Loucy (cell line): ENCODE results near the gene CLCN6.

ENCODE experiments used
- H2AFZ ChIP-seq: fragments of 200-600 bp; sonication (generic); 2 replicates; pipeline ENCODE4 v1.6.0; 2016; ENCODE audit warnings: antibody characterized with exemption, mild to moderate bottlenecking, low read length, moderate library complexity
- H3F3A ChIP-seq: fragments of 200-600 bp; 2 replicates; pipeline ENCODE4 v1.6.0; 2016; ENCODE audit warnings: antibody characterized with exemption, low read depth, mild to moderate bottlenecking
- H3K27me3 ChIP-seq: fragments of 200-600 bp; sonication (generic); 2 replicates; pipeline ENCODE4 v1.6.1; 2014; ENCODE audit warnings: low read length, mild to moderate bottlenecking; ENCODE audit not compliant: insufficient read depth, poor library complexity, severe bottlenecking
- H3K36me3 ChIP-seq: fragments of 200-600 bp; sonication (generic); 2 replicates; pipeline ENCODE4 v1.6.1; 2016; ENCODE audit warnings: low read length; ENCODE audit not compliant: insufficient read depth
- H3K4me1 ChIP-seq: fragments of 200-600 bp; sonication (generic); 2 replicates; pipeline ENCODE4 v1.5.1; 2014; ENCODE audit warnings: low read length, mild to moderate bottlenecking; ENCODE audit not compliant: insufficient read depth, poor library complexity, severe bottlenecking
- H3K4me2 ChIP-seq: fragments of 200-600 bp; sonication (generic); 2 replicates; pipeline ENCODE4 v1.6.0; 2014; ENCODE audit warnings: antibody characterized with exemption, low read length, low read depth, mild to moderate bottlenecking; ENCODE audit not compliant: poor library complexity, severe bottlenecking
- H3K4me3 ChIP-seq: fragments of 200-600 bp; sonication (generic); 2 replicates; pipeline ENCODE4 v1.5.1; 2014; ENCODE audit warnings: low read length, mild to moderate bottlenecking, mixed read lengths; ENCODE audit not compliant: poor library complexity, severe bottlenecking
- H3K79me2 ChIP-seq: fragments of 200-600 bp; sonication (generic); 2 replicates; pipeline ENCODE4 v1.6.1; 2014; ENCODE audit warnings: low read length; ENCODE audit not compliant: insufficient read depth
- H3K9ac ChIP-seq: fragments of 200-600 bp; sonication (generic); 2 replicates; pipeline ENCODE4 v1.6.0; 2014; ENCODE audit warnings: mild to moderate bottlenecking, low read depth, low read length, moderate library complexity; ENCODE audit not compliant: poor library complexity, severe bottlenecking
- H3K9me2 ChIP-seq: fragments of 200-600 bp; sonication (generic); replicated peaks from 2 replicates; pipeline ENCODE4 v1.6.1; 2016; ENCODE audit warnings: low read depth, low read length, mixed read lengths
- H3K9me3 ChIP-seq: fragments of 200-600 bp; sonication (generic); 2 replicates; pipeline ENCODE4 v1.6.1; 2014; ENCODE audit warnings: mild to moderate bottlenecking, antibody characterized with exemption, low read length, low read depth; ENCODE audit not compliant: insufficient read depth
- H4K20me1 ChIP-seq: fragments of 200-600 bp; sonication (generic); 2 replicates; pipeline ENCODE4 v1.6.0; 2014; ENCODE audit warnings: antibody characterized with exemption, low read length, mild to moderate bottlenecking; ENCODE audit not compliant: insufficient read depth, poor library complexity, severe bottlenecking
- EZH2phosphoT487 ChIP-seq: fragments of 200-600 bp; IDR thresholded peaks from 2 replicates; pipeline ENCODE4 v1.6.1; 2018; ENCODE audit warnings: antibody characterized with exemption, mild to moderate bottlenecking, moderate library complexity, borderline replicate concordance
- TF ChIP-seq, protein P1 (sequence below): fragments of 200-600 bp; sonication (generic); conservative IDR thresholded peaks from 2 replicates; pipeline ENCODE4 v1.5.1; 2014; ENCODE audit warnings: mild to moderate bottlenecking, antibody characterized with exemption, low read length

Gene CLCN6

GRCh38 chr1:11873395-11874257, 67.6 kb downstream of the CLCN6 start:
- Histone ChIP-seq H3K9ac (no peak overlapping the region), H3K4me2 (no peak overlapping the region), H3K4me3 (no peak overlapping the region), H4K20me1 (no peaks in the 10 kb centered on the region), H3K27me3 (no peaks in the 10 kb centered on the region), H3F3A (no peaks in the 10 kb centered on the region), H3K36me3 (no peaks in the 10 kb centered on the region), H3K9me3 (no peaks in the 10 kb centered on the region), H3K4me1 (no peaks in the 10 kb centered on the region), H3K9me2 (no peaks in the 10 kb centered on the region), H3K79me2 (no peaks in the 10 kb centered on the region), H2AFZ (no peak overlapping the region)
- TF ChIP-seq, protein P1, sequence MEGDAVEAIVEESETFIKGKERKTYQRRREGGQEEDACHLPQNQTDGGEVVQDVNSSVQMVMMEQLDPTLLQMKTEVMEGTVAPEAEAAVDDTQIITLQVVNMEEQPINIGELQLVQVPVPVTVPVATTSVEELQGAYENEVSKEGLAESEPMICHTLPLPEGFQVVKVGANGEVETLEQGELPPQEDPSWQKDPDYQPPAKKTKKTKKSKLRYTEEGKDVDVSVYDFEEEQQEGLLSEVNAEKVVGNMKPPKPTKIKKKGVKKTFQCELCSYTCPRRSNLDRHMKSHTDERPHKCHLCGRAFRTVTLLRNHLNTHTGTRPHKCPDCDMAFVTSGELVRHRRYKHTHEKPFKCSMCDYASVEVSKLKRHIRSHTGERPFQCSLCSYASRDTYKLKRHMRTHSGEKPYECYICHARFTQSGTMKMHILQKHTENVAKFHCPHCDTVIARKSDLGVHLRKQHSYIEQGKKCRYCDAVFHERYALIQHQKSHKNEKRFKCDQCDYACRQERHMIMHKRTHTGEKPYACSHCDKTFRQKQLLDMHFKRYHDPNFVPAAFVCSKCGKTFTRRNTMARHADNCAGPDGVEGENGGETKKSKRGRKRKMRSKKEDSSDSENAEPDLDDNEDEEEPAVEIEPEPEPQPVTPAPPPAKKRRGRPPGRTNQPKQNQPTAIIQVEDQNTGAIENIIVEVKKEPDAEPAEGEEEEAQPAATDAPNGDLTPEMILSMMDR: no peak
- TF ChIP-seq EZH2phosphoT487: no peak

DNA sequence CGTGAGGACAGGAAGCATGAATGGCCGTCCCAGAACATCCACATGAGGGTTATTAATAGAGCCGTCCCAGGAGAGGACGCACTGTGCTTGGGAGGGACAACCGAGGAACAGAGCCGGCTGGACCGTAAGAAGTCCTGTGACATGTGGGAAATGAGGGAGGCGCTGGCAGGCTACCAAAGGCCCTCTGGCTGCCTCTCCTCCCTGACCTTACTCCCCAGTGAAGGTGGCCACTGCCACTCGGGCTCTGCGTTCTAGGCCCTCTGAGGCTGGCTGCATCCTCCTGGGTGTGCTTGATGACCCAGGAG, 68.2 kb downstream of the CLCN6 start:
- Histone ChIP-seq H3K27me3 (no peaks in the 10 kb centered on the region), H2AFZ (no peak overlapping the region)
- no peak for TF ChIP-seq EZH2phosphoT487
- TF ChIP-seq, protein P1: no peak

GRCh38 chr1:11874624-11875023, 68.6 kb downstream of the CLCN6 start:
- H2AFZ ChIP-seq: no peak overlapping the region
- H3F3A ChIP-seq: no peaks in the 10 kb centered on the region
- H3K9me2 ChIP-seq: no peaks in the 10 kb centered on the region
- no peak overlapping the region for H3K4me3 ChIP-seq
- H3K9me3 ChIP-seq: no peaks in the 10 kb centered on the region
- no peaks in the 10 kb centered on the region for H3K4me1 ChIP-seq
- no peaks in the 10 kb centered on the region for H3K79me2 ChIP-seq
- no peaks in the 10 kb centered on the region for H3K36me3 ChIP-seq
- TF ChIP-seq, protein P1: no peak
- no peak for TF ChIP-seq EZH2phosphoT487
- H4K20me1 ChIP-seq: no peaks in the 10 kb centered on the region
- H3K4me2 ChIP-seq: no peak overlapping the region
- no peak overlapping the region for H3K9ac ChIP-seq
- H3K27me3 ChIP-seq: no peaks in the 10 kb centered on the region

More for the DNA sequence above, 68.2 kb downstream of the CLCN6 start:
- Histone ChIP-seq H3F3A (no peaks in the 10 kb centered on the region), H3K9ac (no peak overlapping the region), H3K79me2 (no peaks in the 10 kb centered on the region), H3K9me3 (no peaks in the 10 kb centered on the region), H4K20me1 (no peaks in the 10 kb centered on the region), H3K4me2 (no peak overlapping the region), H3K4me1 (no peaks in the 10 kb centered on the region), H3K9me2 (no peaks in the 10 kb centered on the region), H3K36me3 (no peaks in the 10 kb centered on the region), H3K4me3 (no peak overlapping the region)
